ENCODE results near the gene SH3D21.
A peak's percentile ranks its signal among the peaks of the same experiment; 100 is the strongest.

SH3D21 gene

DNA sequence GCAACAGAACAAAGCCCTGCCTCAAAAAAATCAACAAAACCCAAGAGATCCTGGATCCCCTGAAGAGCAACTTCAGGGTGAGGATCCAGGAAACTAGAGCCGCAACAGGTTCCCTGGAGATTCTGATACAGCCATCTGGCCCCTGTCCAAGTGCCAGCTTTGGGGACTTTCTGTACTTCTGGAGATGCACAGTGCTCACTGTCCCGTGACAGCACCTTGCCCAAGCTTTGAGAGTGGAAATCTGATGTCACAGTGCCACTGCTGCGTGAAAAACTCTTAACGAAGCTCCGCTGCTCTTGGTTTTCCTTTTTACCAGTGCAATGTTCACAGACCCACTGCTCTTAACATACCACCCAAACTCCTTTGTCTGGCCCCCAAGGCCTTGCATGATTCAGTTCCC, 53.2 kb downstream of the SH3D21 start:
- no peak for TF ChIP-seq ZFX (IDR thresholded peaks at IDR 0.05; ENCODE audit: borderline replicate concordance)
- TF ChIP-seq, protein P1, sequence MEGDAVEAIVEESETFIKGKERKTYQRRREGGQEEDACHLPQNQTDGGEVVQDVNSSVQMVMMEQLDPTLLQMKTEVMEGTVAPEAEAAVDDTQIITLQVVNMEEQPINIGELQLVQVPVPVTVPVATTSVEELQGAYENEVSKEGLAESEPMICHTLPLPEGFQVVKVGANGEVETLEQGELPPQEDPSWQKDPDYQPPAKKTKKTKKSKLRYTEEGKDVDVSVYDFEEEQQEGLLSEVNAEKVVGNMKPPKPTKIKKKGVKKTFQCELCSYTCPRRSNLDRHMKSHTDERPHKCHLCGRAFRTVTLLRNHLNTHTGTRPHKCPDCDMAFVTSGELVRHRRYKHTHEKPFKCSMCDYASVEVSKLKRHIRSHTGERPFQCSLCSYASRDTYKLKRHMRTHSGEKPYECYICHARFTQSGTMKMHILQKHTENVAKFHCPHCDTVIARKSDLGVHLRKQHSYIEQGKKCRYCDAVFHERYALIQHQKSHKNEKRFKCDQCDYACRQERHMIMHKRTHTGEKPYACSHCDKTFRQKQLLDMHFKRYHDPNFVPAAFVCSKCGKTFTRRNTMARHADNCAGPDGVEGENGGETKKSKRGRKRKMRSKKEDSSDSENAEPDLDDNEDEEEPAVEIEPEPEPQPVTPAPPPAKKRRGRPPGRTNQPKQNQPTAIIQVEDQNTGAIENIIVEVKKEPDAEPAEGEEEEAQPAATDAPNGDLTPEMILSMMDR (IDR thresholded peaks at IDR 0.05) = no peak

DNA sequence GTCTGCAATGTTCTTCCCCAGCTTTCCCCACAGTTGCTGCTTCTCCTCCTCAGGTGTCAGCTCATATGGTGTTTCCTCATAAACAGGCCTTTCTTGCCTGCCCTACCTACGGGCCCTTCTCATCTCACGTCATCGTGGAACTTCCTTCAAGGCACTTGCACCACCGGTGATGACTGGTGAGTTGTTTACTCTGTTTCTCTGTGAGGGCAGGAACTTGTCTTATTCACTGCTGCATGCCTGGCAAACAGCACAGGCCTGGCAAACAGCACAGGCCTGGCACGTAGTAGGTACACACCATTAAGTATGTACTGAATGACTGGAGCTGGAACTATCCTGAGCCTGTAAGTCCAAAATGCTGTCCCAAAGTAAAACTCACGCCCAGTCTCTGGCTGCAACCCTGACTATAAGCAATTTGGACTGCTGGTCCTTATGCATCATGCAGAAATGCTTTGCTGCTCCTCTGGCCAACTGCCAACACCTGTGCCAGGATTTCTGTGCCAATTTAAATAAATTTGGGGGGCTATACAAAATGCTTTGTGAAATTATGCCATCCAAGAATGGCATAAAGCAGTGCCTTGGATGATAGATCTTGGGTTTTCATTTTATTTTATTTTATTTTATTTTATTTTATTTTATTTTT, 53.9 kb downstream of the SH3D21 start:
- TF ChIP-seq ZFX (IDR thresholded peaks at IDR 0.05; ENCODE audit: borderline replicate concordance) = no peak
- TF ChIP-seq, protein P1 (IDR thresholded peaks at IDR 0.05) = no peak
- H3K27ac ChIP-seq = no peak overlapping the region

More for the DNA sequence above, 53.2 kb downstream of the SH3D21 start:
- no peak overlapping the region for H3K27ac ChIP-seq

DNA sequence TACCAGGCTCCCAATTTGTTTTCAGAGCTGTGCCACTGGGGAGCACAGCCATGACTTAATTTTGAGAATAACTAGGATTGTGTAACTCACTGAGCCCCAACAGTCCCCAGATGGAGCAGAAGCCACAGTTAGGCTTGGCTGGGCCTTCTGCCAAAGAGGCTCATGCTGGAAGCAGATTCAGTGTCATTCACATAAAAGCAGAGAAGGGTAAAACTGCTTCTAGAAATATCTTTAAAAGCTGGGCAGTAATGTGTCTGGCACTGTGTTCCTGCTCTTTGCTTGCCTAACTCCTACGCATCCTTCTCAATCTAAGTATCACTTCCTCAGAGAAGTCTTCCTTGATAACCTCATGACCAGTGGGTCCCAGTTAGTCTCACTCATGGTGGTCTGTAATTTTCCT, 59.2 kb downstream of the SH3D21 start:
- TF ChIP-seq, protein P1 (IDR thresholded peaks at IDR 0.05) = no peak
- no peak for TF ChIP-seq ZFX (IDR thresholded peaks at IDR 0.05; ENCODE audit: borderline replicate concordance)
- H3K27ac ChIP-seq = no peak overlapping the region

DNA sequence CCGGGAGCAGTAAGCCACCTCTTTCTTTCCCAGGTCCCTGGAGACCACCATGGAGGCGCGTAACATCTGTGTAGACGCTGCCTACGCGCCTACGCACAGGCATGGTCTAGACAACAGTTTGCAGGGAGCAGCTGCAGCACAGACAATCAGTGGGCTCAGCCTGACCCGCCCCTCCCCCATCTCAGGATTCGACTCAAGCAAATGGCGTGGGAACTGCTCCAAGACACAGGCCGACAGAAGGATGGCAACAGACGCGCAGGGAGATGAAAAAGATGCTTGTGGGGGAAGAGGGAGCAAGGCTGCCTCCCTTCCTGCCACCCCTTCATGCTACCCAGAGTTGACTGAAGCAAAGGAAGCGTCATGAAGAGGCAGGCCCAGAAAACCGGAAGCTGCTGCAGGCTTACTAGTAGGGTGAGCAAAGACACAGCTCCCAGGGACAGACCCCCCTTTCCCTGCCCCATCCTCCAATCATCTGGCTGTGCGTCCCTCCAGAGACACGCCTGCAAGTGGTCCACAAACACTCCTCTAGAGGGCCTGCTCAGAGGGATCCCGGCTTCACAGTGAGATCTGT, 60.0 kb downstream of the SH3D21 start:
- H3K27ac ChIP-seq = no peak overlapping the region
- no peak for TF ChIP-seq ZFX (IDR thresholded peaks at IDR 0.05; ENCODE audit: borderline replicate concordance)
- TF ChIP-seq, protein P1 (IDR thresholded peaks at IDR 0.05) = no peak

DNA sequence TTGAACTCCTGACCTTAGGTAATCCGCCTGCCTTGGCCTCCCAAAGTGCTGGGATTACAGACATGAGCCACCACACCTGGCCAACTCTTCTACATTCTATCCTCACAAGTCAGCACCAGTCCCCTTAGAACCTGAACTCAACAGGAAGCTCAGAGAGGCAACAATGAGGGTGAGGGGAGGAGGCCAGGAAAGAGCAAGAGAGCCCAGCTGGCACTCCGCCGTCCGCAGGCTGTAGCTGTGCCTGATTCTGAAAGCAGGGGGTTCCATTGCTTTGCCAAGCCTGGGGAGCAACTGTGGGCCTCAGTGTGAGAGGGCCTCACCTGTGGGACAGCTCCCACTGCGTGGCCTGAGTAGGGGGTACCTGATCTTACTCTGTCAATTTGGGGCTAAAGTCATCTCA, 60.9 kb downstream of the SH3D21 start:
- no peak overlapping the region for H3K27ac ChIP-seq
- TF ChIP-seq ZFX (IDR thresholded peaks at IDR 0.05; ENCODE audit: borderline replicate concordance) = no peak
- TF ChIP-seq, protein P1 (IDR thresholded peaks at IDR 0.05) = no peak

DNA sequence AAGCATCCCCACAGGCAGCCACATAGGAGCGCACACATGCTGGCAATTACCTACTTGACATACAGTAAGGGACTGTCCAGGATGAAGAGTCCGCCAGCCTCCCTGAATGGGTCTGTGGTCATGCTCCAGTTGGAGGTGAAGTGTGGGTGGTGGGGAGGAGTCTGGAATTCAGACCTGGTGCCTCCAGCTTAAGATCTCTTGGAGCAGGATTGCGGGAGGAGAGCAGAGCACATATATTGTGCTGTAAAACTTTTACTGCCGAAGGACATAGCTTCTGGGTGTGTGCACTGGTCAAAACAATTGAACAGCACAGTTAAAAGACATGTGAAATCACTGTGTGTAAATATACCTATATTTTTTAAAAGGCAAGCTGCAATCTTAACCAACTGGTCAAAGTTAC, 61.6 kb downstream of the SH3D21 start:
- H3K27ac ChIP-seq = no peak overlapping the region
- TF ChIP-seq, protein P1 (IDR thresholded peaks at IDR 0.05) = no peak
- no peak for TF ChIP-seq ZFX (IDR thresholded peaks at IDR 0.05; ENCODE audit: borderline replicate concordance)

DNA sequence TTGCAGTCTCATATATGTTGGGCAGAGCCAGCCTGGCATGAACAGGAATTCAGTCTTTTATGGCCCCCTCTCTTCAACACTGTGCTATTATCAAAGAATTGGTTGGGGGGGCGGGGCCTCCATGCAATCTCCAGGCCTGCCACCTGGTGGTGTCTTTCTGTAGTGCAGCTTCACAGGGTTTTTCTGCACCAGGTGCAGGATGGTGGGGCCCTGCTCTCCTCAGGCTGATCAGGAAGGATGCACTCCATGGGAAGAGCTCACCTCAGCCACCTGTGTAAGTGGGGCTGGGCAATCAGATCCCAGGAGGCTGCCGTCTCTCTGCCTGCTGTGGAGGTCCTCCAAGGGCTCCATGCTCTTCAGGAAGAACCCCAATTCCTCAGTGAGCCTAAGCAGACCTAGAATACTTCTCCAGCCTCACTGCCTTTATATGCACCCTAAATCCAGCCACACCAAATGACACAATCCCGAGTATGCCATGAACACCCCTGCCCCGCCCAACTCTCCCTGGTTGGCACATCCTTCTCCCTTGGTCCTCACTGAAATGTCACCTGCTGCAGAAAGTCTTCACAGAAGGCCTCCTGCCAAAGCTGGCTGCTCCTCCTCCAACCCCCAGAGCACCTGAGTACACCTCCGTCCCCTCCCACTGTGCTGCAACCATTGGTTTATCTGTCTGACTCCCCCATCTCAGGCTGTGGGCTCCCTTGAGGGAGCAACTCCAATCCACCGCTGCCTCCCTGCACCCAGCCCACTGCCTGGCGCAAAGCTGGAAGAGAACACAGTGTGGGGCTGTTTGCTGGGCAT, 63.1 kb downstream of the SH3D21 start:
- no peak for TF ChIP-seq ZFX (IDR thresholded peaks at IDR 0.05; ENCODE audit: borderline replicate concordance)
- TF ChIP-seq, protein P1 (IDR thresholded peaks at IDR 0.05) = peak; percentile 95
- no peak overlapping the region for H3K27ac ChIP-seq

All from 22Rv1 (cell line).